PC-3 (cell line): Measurements from ENCODE around the gene RSF1. TPM values are rescaled to one million over a fixed set of nuclear protein-coding genes. Genes with fewer than 3 reads are reported as not detected.

Experiments used
- ATAC-seq: fragments of 200-7000 bp; cut with Tn5 transposase; 2 replicates; pipeline ENCODE4 v1.9.1; 2020; ENCODE audit warnings: mild to moderate bottlenecking, moderate library complexity
- BruUV-seq: library from RNA; stranded (reverse); fragments of 400-500 nt; replicated peaks from 2 replicates; lab custom pipeline; 2021; lab: Mats Ljungman, UMichigan
- CTCF ChIA-PET: fragments of 300-600 bp; sonication (Branson Sonifier 250); formaldehyde crosslinking; loops from one replicate; lab custom pipeline; 2022; ENCODE audit warnings: antibody characterized with exemption; lab: Charles Lee
- POLR2A ChIA-PET: fragments of 300-600 bp; sonication (Branson Sonifier 250); formaldehyde crosslinking; loops from one replicate; lab custom pipeline; 2022; ENCODE audit warnings: antibody characterized with exemption; ENCODE audit not compliant: unreplicated experiment; lab: Charles Lee
- DNase-seq: peaks from one replicate; pipeline ENCODE4 v3.0.0-alpha.2; 2015
- H2AFZ ChIP-seq: fragments of 300-600 bp; sonication (generic); 2 replicates; pipeline ENCODE4 v1.6.0; 2016; ENCODE audit warnings: antibody characterized with exemption, low read length
- H3F3A ChIP-seq: fragments of 300-600 bp; sonication (generic); one replicate; pipeline ENCODE4 v1.6.0; 2017; ENCODE audit warnings: antibody characterized with exemption, low read length, control low read depth, mild to moderate bottlenecking; ENCODE audit not compliant: unreplicated experiment
- H3K27ac ChIP-seq: fragments of 300-600 bp; sonication (generic); 2 replicates; pipeline ENCODE4 v1.5.1; 2016; ENCODE audit warnings: mild to moderate bottlenecking, low read length
- H3K27me3 ChIP-seq: fragments of 300-600 bp; sonication (generic); 2 replicates; pipeline ENCODE4 v1.6.1; 2016; ENCODE audit warnings: low read length, mixed read lengths
- H3K36me3 ChIP-seq: fragments of 300-600 bp; sonication (generic); 2 replicates; pipeline ENCODE4 v1.6.1; 2016; ENCODE audit warnings: low read depth, mixed run types, low read length, mixed read lengths
- H3K4me1 ChIP-seq: fragments of 300-600 bp; sonication (generic); 2 replicates; pipeline ENCODE4 v1.5.1; 2016; ENCODE audit warnings: low read length; ENCODE audit not compliant: insufficient read depth
- H3K4me2 ChIP-seq: fragments of 300-600 bp; sonication (generic); 2 replicates; pipeline ENCODE4 v1.6.0; 2016; ENCODE audit warnings: low read length
- H3K4me3 ChIP-seq: fragments of 300-600 bp; sonication (generic); 2 replicates; pipeline ENCODE4 v1.5.1; 2016; ENCODE audit warnings: mild to moderate bottlenecking, low read length, mixed read lengths
- H3K79me2 ChIP-seq: fragments of 300-600 bp; sonication (generic); 2 replicates; pipeline ENCODE4 v1.6.1; 2017; ENCODE audit warnings: low read length, mixed read lengths
- H3K9ac ChIP-seq: fragments of 300-600 bp; sonication (generic); 2 replicates; pipeline ENCODE4 v1.6.0; 2016; ENCODE audit warnings: mild to moderate bottlenecking, low read length
- H3K9me2 ChIP-seq: fragments of 300-600 bp; sonication (generic); replicated peaks from 2 replicates; pipeline ENCODE4 v1.6.1; 2016; ENCODE audit warnings: mixed run types, low read length, mixed read lengths
- H3K9me3 ChIP-seq: fragments of 300-600 bp; sonication (generic); 2 replicates; pipeline ENCODE4 v1.6.1; 2016; ENCODE audit warnings: low read length, mixed read lengths
- H4K20me1 ChIP-seq: fragments of 300-600 bp; sonication (generic); 2 replicates; pipeline ENCODE4 v1.6.1; 2016; ENCODE audit warnings: low read length, mixed read lengths
- CTCF ChIP-seq: fragments of 300-600 bp; sonication (generic); conservative IDR thresholded peaks from 2 replicates; pipeline ENCODE4 v1.5.1; 2017; ENCODE audit warnings: antibody characterized with exemption, low read depth, mild to moderate bottlenecking, low read length
- EZH2 ChIP-seq: fragments of 300-600 bp; sonication (generic); IDR thresholded peaks from one replicate; pipeline ENCODE4 v1.6.1; 2017; ENCODE audit warnings: antibody characterized with exemption, mild to moderate bottlenecking, low read length; ENCODE audit not compliant: unreplicated experiment
- EZH2phosphoT487 ChIP-seq: fragments of 300-600 bp; sonication (generic); IDR thresholded peaks from 2 replicates; pipeline ENCODE4 v1.6.1; 2018; ENCODE audit warnings: mild to moderate bottlenecking, antibody characterized with exemption, low read length, borderline replicate concordance
- intact Hi-C: fragments of 100-400 bp; cut with micrococcal nuclease; formaldehyde crosslinking; loops from 2 replicates; pipeline ENCODE4 v1.9.0; 2023
- total RNA-seq: library from RNA; depleted of rRNA; stranded (reverse); fragments of >200 nt; gene quantifications from 2 replicates; pipeline ENCODE4 v1.2.3, GENCODE V29; 2014

Gene RSF1
- total RNA-seq, 1 experiment from 2014 or later = 30.0 TPM

DNA sequence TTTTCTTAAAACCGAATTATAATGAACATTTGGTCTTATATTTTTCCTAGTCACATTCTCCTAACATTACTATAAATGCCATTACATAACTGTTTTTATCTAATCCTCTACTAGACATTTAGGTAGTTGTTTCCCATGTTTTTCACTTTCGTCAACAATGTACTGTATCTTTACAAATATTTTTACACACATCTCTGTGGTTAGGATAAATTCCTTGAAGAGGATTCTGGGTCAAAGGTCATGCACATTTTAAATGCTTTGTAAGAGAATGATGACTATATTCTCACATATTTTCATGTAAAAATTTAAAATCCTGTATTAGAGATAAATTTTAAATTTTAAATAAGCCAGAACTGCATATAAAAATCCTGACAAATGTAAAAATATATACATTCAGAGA, 121.6 kb downstream of the RSF1 start:
- peaks cover 19% of the 10 kb centered on the region; the same call in 1 of the 2 replicates for H3K36me3 ChIP-seq
- ATAC-seq (no peak), DNase-seq (no peak)
- ChIA-PET POLR2A (no interaction called here), CTCF (no interaction called here)
- H3K9me3 ChIP-seq = no peaks in the 10 kb centered on the region
- H3K4me2 ChIP-seq = no peak overlapping the region
- TF ChIP-seq EZH2 (no peak), EZH2phosphoT487 (no peak), CTCF (no peak)
- BruUV-seq = no TSS peak
- no peak overlapping the region for H2AFZ ChIP-seq
- H3K9ac ChIP-seq = no peak overlapping the region
- H3K27me3 ChIP-seq = no peaks in the 10 kb centered on the region
- H4K20me1 ChIP-seq = 0 out of 2 replicates have a peak, but pooled peaks cover 5% of the 10 kb centered on the region
- H3K9me2 ChIP-seq = no peaks in the 10 kb centered on the region
- no peak overlapping the region for H3K4me3 ChIP-seq
- H3K27ac ChIP-seq = no peak overlapping the region
- intact Hi-C loops = no loop called here
- H3K4me1 ChIP-seq = no peaks in the 10 kb centered on the region; the same call in 1 of the 2 replicates
- H3F3A ChIP-seq = no peaks in the 10 kb centered on the region
- H3K79me2 ChIP-seq = no peaks in the 10 kb centered on the region

DNA sequence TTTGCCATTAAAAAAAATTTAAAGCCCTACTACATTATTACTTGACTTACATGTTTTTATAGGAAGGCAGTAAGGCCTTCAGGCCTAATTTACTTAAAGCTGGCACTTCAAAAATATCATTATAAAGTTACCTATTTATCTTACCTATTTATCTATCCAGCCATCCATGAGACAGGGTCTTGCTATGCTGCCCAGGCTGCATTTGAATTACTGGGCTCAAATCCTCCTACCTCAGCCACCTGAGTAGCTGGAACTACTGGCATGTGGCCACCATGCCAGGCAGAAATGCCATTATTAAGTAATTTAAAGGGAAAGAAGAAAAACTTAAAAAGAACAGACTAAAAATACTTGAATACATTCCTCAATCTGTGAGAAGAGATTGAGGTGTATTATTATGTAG, 122.7 kb downstream of the RSF1 start:
- POLR2A ChIA-PET = interaction anchor here (0.5 kb wide), 1 partner anchor 770 kb away, joined by 16 read pairs; no protein-coding TSS in a partner anchor

More for the DNA sequence above, 122.7 kb downstream of the RSF1 start:
- Histone ChIP-seq H3K27ac (no peak overlapping the region), H3K9me3 (no peaks in the 10 kb centered on the region), H3F3A (no peaks in the 10 kb centered on the region), H3K36me3 (peaks cover 13% of the 10 kb centered on the region; the same call in 1 of the 2 replicates), H3K9ac (no peak overlapping the region), H3K4me3 (no peak overlapping the region), H3K27me3 (no peaks in the 10 kb centered on the region), H2AFZ (no peak overlapping the region), H3K9me2 (no peaks in the 10 kb centered on the region), H3K79me2 (no peaks in the 10 kb centered on the region), H3K4me2 (no peak overlapping the region), H3K4me1 (no peaks in the 10 kb centered on the region; the same call in 1 of the 2 replicates), H4K20me1 (no peaks in the 10 kb centered on the region)
- intact Hi-C loops = no loop called here
- DNase-seq (no peak), ATAC-seq (no peak)
- CTCF ChIA-PET = no interaction called here
- no peak for TF ChIP-seq EZH2phosphoT487
- TF ChIP-seq EZH2 = no peak
- TF ChIP-seq CTCF = no peak
- no TSS peak for BruUV-seq
